Mucosa of descending colon (tissue), 3 donors: ENCODE results near the gene CDH4. TPM values are rescaled to one million over a fixed set of nuclear protein-coding genes. Genes with fewer than 3 reads are reported as not detected.

ENCODE experiments used
- ATAC-seq: fragments of 200-7000 bp; cut with Tn5 transposase; one replicate; pipeline ENCODE4 v1.9.1; 2020; ENCODE audit warnings: mild to moderate bottlenecking, moderate library complexity
- DNase-seq, 3 donors: peaks; one replicate each; pipeline ENCODE4 v3.0.0-alpha.2; 2020
- H3K36me3 ChIP-seq: fragments of 200-600 bp; one replicate; pipeline ENCODE4 v1.8.0; 2021; ENCODE audit warnings: low read depth, mild to moderate bottlenecking
- H3K4me1 ChIP-seq: fragments of 200-600 bp; one replicate; pipeline ENCODE4 v1.8.0; 2021; ENCODE audit warnings: low read depth, mild to moderate bottlenecking
- H3K4me3 ChIP-seq: fragments of 200-600 bp; one replicate; pipeline ENCODE4 v1.8.0; 2021; ENCODE audit warnings: mild to moderate bottlenecking
- H3K9me3 ChIP-seq: fragments of 200-600 bp; one replicate; pipeline ENCODE4 v1.8.0; 2021; ENCODE audit warnings: mild to moderate bottlenecking
- intact Hi-C, 2 donors: fragments of 100-400 bp; cut with DNase I in 1 of 2; cut with micrococcal nuclease in 1 of 2; formaldehyde crosslinking; loops; one replicate each; pipeline versions ENCODE4 v1.11.0 to v1.11.1; 2022; cut with DNase I, micrococcal nuclease
- total RNA-seq, 3 donors: library from RNA; stranded (reverse); fragmentation: NEBNext Ultra II Directional in 2 of 3; extraction: Animal tissue kit (Norgen Biotek cat#: 25700) in 2 of 3; gene quantifications; one replicate each; pipeline versions ENCODE4 v1.2.1 to v1.2.4, GENCODE V29; 2021 to 2023
- TF ChIP-seq, protein P1 (sequence below): fragments of 200-600 bp; IDR thresholded peaks from one replicate; pipeline ENCODE4 v1.8.0; 2022; ENCODE audit warnings: antibody characterized with exemption, mild to moderate bottlenecking
- donor health status: DM: no; HTN: no; CAD: no; lungs with moderate emphysema.
- donor health status: DM: no; HTN: no; CAD: no.
- donor health status: DM: no; HTN: yes; CAD: no.

The CDH4 gene
- total RNA-seq, 3 donors from 2014 or later, result 0.16 TPM; not detected in 2

DNA sequence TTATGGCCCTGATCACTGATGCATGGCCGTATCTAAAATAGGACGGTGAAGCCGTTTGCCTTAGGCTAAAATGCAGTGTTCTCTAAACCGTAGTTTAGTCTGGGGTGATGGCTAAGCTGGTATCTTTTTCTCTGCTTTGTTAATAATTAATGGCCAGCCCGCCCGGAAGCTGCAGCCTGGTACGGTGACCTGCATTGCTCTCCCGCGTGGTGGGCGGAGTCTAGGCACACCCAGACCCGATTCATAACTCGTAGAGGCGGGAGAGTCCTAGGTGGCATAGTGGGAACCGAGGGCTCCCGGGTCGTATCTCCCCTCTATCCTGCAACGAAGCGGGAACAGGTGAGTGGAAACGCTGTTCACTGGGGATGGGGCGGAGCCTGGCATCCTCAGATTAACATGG lies 5.5 kb downstream of the CDH4 start:
- Histone ChIP-seq H3K4me1 (peaks cover 6% of the 10 kb centered on the region), H3K9me3 (no peaks in the 10 kb centered on the region), H3K4me3 (no peak overlapping the region), H3K36me3 (no peaks in the 10 kb centered on the region)
- TF ChIP-seq, protein P1, sequence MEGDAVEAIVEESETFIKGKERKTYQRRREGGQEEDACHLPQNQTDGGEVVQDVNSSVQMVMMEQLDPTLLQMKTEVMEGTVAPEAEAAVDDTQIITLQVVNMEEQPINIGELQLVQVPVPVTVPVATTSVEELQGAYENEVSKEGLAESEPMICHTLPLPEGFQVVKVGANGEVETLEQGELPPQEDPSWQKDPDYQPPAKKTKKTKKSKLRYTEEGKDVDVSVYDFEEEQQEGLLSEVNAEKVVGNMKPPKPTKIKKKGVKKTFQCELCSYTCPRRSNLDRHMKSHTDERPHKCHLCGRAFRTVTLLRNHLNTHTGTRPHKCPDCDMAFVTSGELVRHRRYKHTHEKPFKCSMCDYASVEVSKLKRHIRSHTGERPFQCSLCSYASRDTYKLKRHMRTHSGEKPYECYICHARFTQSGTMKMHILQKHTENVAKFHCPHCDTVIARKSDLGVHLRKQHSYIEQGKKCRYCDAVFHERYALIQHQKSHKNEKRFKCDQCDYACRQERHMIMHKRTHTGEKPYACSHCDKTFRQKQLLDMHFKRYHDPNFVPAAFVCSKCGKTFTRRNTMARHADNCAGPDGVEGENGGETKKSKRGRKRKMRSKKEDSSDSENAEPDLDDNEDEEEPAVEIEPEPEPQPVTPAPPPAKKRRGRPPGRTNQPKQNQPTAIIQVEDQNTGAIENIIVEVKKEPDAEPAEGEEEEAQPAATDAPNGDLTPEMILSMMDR, result no peak
- intact Hi-C loops, result no loop called here
- ATAC-seq (no peak), DNase-seq (no peak)

DNA sequence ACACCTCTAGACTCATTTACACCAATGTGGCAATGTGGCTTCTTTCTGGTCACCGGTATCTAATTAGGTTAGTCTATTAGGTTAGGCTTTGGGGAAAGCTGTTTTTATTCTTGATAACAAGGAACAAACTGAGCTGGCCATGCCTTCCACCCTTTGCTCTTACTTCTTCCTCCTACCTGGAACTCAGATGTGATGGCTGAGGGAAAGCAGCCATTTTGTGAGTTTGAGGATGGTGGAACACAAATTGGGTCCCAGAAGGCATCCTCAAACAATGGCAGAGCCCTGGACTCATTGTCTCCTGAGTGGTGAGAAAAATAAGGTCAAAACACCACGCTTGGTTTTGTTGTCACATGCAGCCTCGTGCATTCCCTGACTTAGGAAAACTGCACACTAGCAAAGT lies 7.7 kb downstream of the CDH4 start:
- Histone ChIP-seq H3K36me3 (no peaks in the 10 kb centered on the region), H3K4me1 (no peaks in the 10 kb centered on the region), H3K4me3 (no peak overlapping the region), H3K9me3 (no peaks in the 10 kb centered on the region)
- ATAC-seq, result no peak
- DNase-seq, result no peak
- TF ChIP-seq, protein P1, result no peak
- intact Hi-C loops, result no loop called here

DNA sequence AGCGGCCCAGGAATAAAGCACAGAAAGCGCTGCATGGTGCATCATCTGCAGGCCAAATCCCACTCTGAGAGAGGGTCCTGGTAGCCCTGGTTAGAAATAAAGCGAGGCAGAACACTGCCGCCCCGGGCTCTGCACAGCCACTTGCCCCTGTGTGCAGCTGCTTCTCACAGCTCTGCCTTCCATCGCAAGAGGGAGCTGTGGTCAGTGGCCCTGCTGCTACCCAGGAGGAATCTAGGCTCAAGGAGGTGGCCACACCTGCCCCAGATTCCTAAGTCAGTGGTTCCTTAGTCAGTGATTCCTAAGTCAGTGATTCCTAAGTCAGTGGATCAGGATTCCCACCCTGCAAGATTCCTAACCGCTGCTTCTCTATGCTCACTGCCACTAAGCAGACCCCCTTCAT lies 8.8 kb downstream of the CDH4 start:
- no peak for DNase-seq
- intact Hi-C loops, result no loop called here
- no peak for ATAC-seq

GRCh38 chr20:61262036-61262435 lies 10.0 kb downstream of the CDH4 start:
- TF ChIP-seq, protein P1, result no peak
- Histone ChIP-seq H3K9me3 (no peaks in the 10 kb centered on the region), H3K4me1 (no peaks in the 10 kb centered on the region), H3K36me3 (no peaks in the 10 kb centered on the region), H3K4me3 (no peak overlapping the region)
- ATAC-seq (no peak), DNase-seq (no peak)
- intact Hi-C loops, result no loop called here

More for the DNA sequence above, 8.8 kb downstream of the CDH4 start:
- H3K36me3 ChIP-seq, result no peaks in the 10 kb centered on the region
- H3K4me3 ChIP-seq, result no peak overlapping the region
- no peaks in the 10 kb centered on the region for H3K9me3 ChIP-seq
- no peaks in the 10 kb centered on the region for H3K4me1 ChIP-seq
- TF ChIP-seq, protein P1, result no peak

GRCh38 chr20:61262514-61262913 lies 10.5 kb downstream of the CDH4 start:
- DNase-seq (no peak), ATAC-seq (no peak)
- intact Hi-C loops, result no loop called here
- H3K9me3 ChIP-seq, result no peaks in the 10 kb centered on the region
- H3K36me3 ChIP-seq, result no peaks in the 10 kb centered on the region
- H3K4me1 ChIP-seq, result no peaks in the 10 kb centered on the region
- H3K4me3 ChIP-seq, result no peak overlapping the region
- TF ChIP-seq, protein P1, result no peak

- TF ChIP-seq, protein P1, result peak; percentile 42
- intact Hi-C loops, result no loop called here
- ATAC-seq, result no peak
- Histone ChIP-seq H3K36me3 (no peaks in the 10 kb centered on the region), H3K9me3 (no peaks in the 10 kb centered on the region), H3K4me3 (no peak overlapping the region), H3K4me1 (no peaks in the 10 kb centered on the region)
- DNase-seq, result peak in 2 of 3 donors; percentile 33 to 35
Observed at GRCh38 chr20:61263084-61263695, 11.1 kb downstream of the CDH4 start.
